ENCODE results near the gene CD1D.

The CD1D gene

GRCh38 chr1:158147401-158147800 lies 33.3 kb upstream of the CD1D start:
- DNase-seq (ENCODE audit: low read depth) = no peak
- H3K4me3 ChIP-seq (ENCODE audit: low read depth, low read length) = no peak overlapping the region
- no peak for TF ChIP-seq CTCF (conservative IDR thresholded peaks at IDR 0.05; ENCODE audit: low read depth, low read length)

- no peak for DNase-seq (ENCODE audit: low read depth)
- no peak overlapping the region for H3K4me3 ChIP-seq (ENCODE audit: low read depth, low read length)
- no peak for TF ChIP-seq CTCF (conservative IDR thresholded peaks at IDR 0.05; ENCODE audit: low read depth, low read length)
Observed at GRCh38 chr1:158147869-158148268, 32.8 kb upstream of the CD1D start.

- TF ChIP-seq CTCF (conservative IDR thresholded peaks at IDR 0.05; ENCODE audit: low read depth, low read length) = no peak
- DNase-seq (ENCODE audit: low read depth) = no peak
- H3K4me3 ChIP-seq (ENCODE audit: low read depth, low read length) = no peak overlapping the region
Observed at GRCh38 chr1:158148468-158148867, 32.2 kb upstream of the CD1D start.

GRCh38 chr1:158149175-158149574 lies 31.5 kb upstream of the CD1D start:
- TF ChIP-seq CTCF (conservative IDR thresholded peaks at IDR 0.05; ENCODE audit: low read depth, low read length) = no peak

GRCh38 chr1:158149577-158150269 lies 31.0 kb upstream of the CD1D start:
- H3K4me3 ChIP-seq (ENCODE audit: low read depth, low read length) = peak overlapping the region; percentile 48
- no peak for TF ChIP-seq CTCF (conservative IDR thresholded peaks at IDR 0.05; ENCODE audit: low read depth, low read length)
- peak; percentile 98 for DNase-seq (ENCODE audit: low read depth)

More at GRCh38 chr1:158149175-158149574, 31.5 kb upstream of the CD1D start:
- H3K4me3 ChIP-seq (ENCODE audit: low read depth, low read length) = peak overlapping the region; percentile 48
- no peak for DNase-seq (ENCODE audit: low read depth)

GRCh38 chr1:158150523-158150922 lies 30.2 kb upstream of the CD1D start:
- no peak for DNase-seq (ENCODE audit: low read depth)
- no peak for TF ChIP-seq CTCF (conservative IDR thresholded peaks at IDR 0.05; ENCODE audit: low read depth, low read length)
- H3K4me3 ChIP-seq (ENCODE audit: low read depth, low read length) = no peak overlapping the region

GRCh38 chr1:158153179-158153578 lies 27.5 kb upstream of the CD1D start:
- no peak for TF ChIP-seq CTCF (conservative IDR thresholded peaks at IDR 0.05; ENCODE audit: low read depth, low read length)
- H3K4me3 ChIP-seq (ENCODE audit: low read depth, low read length) = no peak overlapping the region
- DNase-seq (ENCODE audit: low read depth) = no peak
